AG09319 (cell line): ENCODE data around the gene BMPER.

Experiments used
- DNase-seq: peaks from one replicate; pipeline ENCODE4 v3.0.0-alpha.2; 2010; ENCODE audit warnings: low read depth; ENCODE audit errors: extremely low read depth
- CTCF ChIP-seq: IDR thresholded peaks from 2 replicates; pipeline ENCODE4 v1.5.1; 2011; ENCODE audit warnings: low read depth, mild to moderate bottlenecking, inconsistent platforms, low read length, moderate library complexity

Gene BMPER

DNA sequence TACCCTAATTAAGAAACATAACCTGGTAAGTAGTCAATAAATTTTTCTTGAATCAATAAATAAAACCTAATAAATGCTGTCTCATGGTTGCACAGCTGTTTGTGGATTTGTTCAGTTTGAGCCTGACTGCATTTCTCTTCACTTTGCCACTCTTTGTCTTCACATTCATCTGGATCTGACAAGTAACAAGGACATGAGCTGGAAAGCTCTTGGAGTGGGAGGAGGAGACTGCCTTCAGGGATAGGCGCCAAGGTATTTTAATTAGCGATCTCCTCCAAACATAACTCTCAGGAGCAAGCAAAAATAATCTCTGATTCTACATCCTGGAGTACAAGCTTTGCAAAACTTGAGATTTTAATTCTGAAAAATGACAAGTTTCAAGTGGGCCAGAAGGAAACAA lies 251.0 kb downstream of the BMPER start:
- no peak for DNase-seq
- TF ChIP-seq CTCF: no peak

DNA sequence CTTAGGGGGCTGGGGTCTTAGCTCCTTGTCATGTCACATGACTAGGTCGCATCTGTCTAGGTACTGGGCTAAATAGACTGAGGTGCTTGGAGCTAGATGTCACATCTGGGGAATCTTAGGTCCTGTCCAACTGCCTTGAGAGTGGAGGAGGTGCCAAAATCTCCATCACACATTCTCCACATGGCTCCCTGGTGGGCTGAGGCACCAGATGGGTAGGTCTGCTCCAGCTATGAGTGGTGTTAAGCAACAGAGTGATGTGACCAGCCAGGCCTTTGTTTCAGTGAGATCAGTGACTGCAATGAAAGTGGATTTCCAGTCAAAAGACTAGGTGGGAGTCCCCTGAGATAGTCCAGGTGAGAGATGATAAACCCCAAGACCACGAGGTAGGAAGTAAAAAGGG lies 251.8 kb downstream of the BMPER start:
- TF ChIP-seq CTCF: no peak
- DNase-seq: no peak

DNA sequence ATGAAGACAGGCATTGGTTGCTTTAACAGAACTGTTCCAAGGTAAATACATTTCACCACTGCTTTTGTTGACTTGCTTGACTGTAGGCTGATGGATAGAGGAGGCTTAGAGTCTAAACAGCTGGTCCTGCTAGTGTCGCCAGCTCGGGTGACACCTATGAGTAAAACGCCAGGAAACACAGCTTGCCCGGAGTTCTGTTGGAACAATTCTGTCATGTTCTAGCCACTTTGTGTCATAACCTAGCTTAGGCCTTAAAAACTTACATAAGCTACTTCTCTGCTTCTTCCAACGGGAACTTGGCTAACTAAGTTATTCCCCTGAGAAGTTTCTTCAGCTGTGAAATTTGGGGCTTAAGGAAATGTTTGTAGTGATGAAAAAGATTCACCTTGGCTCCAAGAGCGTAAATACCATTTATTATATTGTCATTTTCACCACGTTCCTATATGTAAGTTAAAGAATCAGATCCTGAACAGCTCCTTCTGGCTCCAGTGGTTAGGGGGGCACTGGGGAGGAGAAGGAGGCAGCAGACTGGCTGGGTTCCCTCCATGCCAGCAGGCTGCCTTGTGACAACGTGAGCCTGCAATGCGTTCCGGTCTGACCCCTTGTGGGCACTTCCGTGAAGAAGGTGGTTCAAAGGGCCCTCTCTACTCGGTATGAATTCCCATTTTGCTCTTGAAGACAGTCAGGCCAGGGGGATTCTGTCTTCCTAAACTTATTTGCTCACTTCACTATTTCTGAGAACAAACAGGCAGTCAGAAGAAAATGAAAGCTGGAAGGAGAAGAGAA lies 253.2 kb downstream of the BMPER start:
- DNase-seq: no peak
- no peak for TF ChIP-seq CTCF

GRCh38 chr7:34160261-34160752 lies 255.0 kb downstream of the BMPER start:
- no peak for TF ChIP-seq CTCF
- no peak for DNase-seq

GRCh38 chr7:34162027-34162565 lies 256.8 kb downstream of the BMPER start:
- DNase-seq: no peak
- TF ChIP-seq CTCF: no peak

- no peak for TF ChIP-seq CTCF
- no peak for DNase-seq
Observed at GRCh38 chr7:34162677-34163076, 257.3 kb downstream of the BMPER start.

DNA sequence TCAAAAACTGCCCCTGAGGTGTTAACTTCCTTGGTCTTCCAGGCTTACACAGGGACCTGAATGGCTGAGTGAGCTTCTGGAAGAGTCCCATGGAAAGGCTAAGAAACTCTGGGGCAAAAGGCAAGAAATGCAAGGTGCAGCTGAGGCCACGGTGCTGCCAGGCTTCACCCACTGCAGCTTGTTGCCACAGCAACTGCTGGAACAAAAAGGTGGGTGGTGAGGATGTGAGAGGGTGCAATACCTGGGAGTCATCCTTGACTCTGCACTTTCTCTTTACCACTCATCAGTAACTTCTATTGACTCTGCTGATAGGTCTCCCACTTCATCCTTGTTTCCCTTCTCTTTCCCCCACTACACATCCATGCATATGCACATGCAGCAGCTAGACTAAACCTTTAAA lies 258.6 kb downstream of the BMPER start:
- TF ChIP-seq CTCF: no peak
- DNase-seq: no peak
